Adipocyte (in vitro differentiated cells): ENCODE results near the gene HPD.
A peak's percentile ranks its signal among the peaks of the same experiment; 100 is the strongest.
"Not testable (repeated sequence)": the region's sequence is repeated elsewhere in the genome, so short reads cannot be mapped to it uniquely, and the experiment has no call there.

ENCODE experiments used
- DNase-seq: peaks from one replicate; pipeline ENCODE4 v3.0.0-alpha.2; 2015; ENCODE audit warnings: low read depth
- H3K27me3 ChIP-seq: replicated peaks from 2 replicates; pipeline ENCODE4 v1.7.0; 2013; ENCODE audit warnings: mild to moderate bottlenecking, low read length, moderate library complexity; ENCODE audit not compliant: control insufficient read depth, insufficient read depth
- H3K36me3 ChIP-seq: 2 replicates; pipeline ENCODE4 v1.7.0; 2013; ENCODE audit warnings: low read length, mild to moderate bottlenecking, moderate library complexity; ENCODE audit not compliant: control insufficient read depth, insufficient read depth, severe bottlenecking
- H3K4me1 ChIP-seq: 2 replicates; pipeline ENCODE4 v1.7.0; 2013; ENCODE audit warnings: mild to moderate bottlenecking, low read length, moderate library complexity; ENCODE audit not compliant: control insufficient read depth, insufficient read depth
- H3K4me3 ChIP-seq: 2 replicates; pipeline ENCODE4 v1.7.0; 2013; ENCODE audit warnings: mild to moderate bottlenecking, low read length, moderate library complexity
- H3K9ac ChIP-seq: 2 replicates; pipeline ENCODE4 v1.7.0; 2013; ENCODE audit warnings: mild to moderate bottlenecking, low read length, moderate library complexity
- H3K9me3 ChIP-seq: 2 replicates; pipeline ENCODE4 v1.7.0; 2013; ENCODE audit warnings: mild to moderate bottlenecking, low read length, moderate library complexity; ENCODE audit not compliant: control insufficient read depth

HPD gene

DNA sequence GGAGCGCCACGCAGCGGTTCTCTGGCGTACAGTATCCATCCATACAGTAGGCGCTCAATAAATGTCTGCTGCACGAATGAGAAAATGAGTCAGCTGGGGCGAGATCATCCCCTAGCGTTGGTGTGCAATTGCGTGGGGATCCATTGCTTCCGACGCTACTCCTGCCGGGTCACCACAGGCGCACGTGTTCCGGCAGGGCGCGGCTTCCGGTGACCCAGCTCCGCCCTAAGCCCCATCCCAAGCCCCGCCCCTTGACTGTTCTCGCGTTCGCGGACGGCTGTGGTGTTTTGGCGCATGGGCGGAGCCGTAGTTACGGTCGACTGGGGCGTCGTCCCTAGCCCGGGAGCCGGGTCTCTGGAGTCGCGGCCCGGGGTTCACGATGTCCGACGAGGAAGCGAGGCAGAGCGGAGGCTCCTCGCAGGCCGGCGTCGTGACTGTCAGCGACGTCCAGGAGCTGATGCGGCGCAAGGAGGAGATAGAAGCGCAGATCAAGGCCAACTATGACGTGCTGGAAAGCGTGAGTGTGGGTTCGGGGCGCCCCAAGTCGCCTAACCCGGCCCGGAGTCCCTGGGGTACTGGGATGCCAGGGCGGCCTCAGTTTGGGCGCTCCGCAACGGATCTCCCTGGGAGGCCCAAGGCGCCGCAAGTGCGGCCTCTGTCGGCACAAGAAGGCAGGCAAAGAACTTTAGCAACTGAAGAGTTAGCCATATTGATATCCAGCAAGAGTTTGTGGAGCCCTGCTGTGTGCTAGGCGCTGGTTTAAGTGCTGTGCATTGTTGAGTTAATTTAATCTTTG is 30.0 kb upstream of the HPD start, which contains the start of gene PSMD9:
Gene PSMD9, plus strand, starts transcription at position 313 of the 796 bp plus-strand sequence. Its CDS starts 67 bp downstream, at position 380.
- H3K9ac ChIP-seq = peak within 1 kb of the TSS; percentile 99
- peaks cover 21% of the 10 kb centered on the region for H3K4me1 ChIP-seq
- peaks cover 7% of the 10 kb centered on the region for H3K36me3 ChIP-seq
- H3K4me3 ChIP-seq = peak within 1 kb of the TSS; percentile 99
- no peaks in the 10 kb centered on the region for H3K27me3 ChIP-seq
- H3K9me3 ChIP-seq = no peaks in the 10 kb centered on the region
- peak; percentile 99 for DNase-seq

DNA sequence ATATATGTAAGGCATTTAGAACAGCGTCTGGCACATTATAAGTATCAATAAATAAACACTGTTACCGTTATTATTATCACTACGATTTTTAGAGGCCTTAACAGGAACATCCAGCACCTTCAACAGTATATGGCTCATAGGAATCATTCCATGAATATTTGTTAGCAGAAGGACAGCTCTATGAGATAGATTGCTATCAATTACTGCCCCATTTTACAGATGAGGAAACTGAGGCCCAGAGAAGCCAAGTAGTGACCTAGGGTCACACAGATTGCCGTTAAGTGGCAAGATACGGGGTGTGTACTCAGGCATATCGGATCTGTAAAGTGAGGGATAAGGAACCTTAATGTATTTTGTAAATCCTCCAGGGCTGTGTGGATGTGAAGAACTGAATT is 29.4 kb upstream of the HPD start:
- Histone ChIP-seq H3K4me3 (peak overlapping the region; percentile 99), H3K9me3 (no peaks in the 10 kb centered on the region), H3K9ac (peak overlapping the region; percentile 99), H3K27me3 (no peaks in the 10 kb centered on the region), H3K36me3 (peaks cover 7% of the 10 kb centered on the region), H3K4me1 (peaks cover 17% of the 10 kb centered on the region)
- DNase-seq = no peak

DNA sequence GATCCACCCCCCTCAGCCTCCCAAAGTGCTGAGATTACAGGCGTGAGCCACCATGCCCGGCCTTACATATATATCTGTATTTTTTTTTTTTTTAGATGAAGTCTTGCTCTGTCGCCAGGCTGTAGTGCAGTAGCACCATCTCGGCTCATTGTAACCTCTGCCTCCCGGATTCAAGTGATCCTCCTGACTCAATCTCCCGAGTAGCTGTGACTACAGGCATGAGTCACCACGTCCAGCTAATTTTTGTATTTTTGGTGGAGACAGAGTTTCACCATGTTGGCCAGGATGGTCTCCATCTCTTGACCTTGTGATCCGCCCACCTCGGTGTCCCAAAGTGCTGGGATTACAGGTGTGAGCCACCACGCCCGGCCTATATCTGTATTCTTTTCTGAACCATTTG is 26.5 kb upstream of the HPD start:
- H3K4me3 ChIP-seq, H3K9me3 ChIP-seq: not testable (repeated sequence)
- H3K4me1 ChIP-seq = peaks cover 16% of the 10 kb centered on the region

DNA sequence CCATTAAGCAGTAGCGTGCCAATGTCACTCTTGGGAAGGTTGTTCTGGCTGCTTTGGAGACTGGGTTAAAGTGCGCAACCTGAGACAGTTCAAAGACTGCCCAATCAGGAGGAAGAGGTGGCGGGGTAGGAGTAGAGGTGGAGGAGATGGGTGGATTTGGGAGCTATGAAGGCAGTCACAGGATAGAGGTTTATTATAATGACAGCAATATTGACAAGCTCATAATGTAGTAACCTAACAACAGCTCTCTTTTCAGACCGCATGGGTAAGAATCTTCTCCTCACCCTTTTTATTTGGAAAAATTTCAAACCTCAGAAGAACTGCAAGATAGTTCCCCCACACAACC is 24.6 kb upstream of the HPD start:
- Histone ChIP-seq H3K27me3 (no peaks in the 10 kb centered on the region), H3K9me3 (no peaks in the 10 kb centered on the region), H3K9ac (no peak overlapping the region), H3K4me3 (no peak overlapping the region), H3K36me3 (no peaks in the 10 kb centered on the region), H3K4me1 (peaks cover 7% of the 10 kb centered on the region)
- DNase-seq = no peak

More for the DNA sequence above, 26.5 kb upstream of the HPD start:
- H3K9ac ChIP-seq, H3K36me3 ChIP-seq, H3K27me3 ChIP-seq, DNase-seq: not testable (repeated sequence)

DNA sequence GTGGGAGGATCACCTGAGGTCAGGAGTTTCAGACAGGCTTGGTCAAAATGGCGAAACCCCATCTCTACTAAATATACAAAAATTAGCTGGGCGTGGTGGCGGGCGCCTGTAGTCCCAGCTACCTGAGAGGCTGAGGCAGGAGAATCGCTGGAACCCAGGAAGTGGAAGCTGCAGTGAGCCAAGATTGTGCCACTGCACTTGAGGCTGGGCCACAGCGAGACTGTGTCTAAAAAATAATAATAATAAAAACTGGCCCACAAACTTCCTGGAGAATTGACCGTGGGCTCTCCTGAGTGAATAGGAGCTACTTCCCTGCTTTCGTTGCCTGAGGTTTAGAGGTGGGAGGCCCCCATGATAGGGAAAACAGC is 17.4 kb upstream of the HPD start:
- H3K4me1 ChIP-seq = peaks cover 12% of the 10 kb centered on the region
- not testable (repeated sequence) for H3K36me3 ChIP-seq, H3K27me3 ChIP-seq, H3K9ac ChIP-seq, H3K9me3 ChIP-seq, H3K4me3 ChIP-seq, DNase-seq

DNA sequence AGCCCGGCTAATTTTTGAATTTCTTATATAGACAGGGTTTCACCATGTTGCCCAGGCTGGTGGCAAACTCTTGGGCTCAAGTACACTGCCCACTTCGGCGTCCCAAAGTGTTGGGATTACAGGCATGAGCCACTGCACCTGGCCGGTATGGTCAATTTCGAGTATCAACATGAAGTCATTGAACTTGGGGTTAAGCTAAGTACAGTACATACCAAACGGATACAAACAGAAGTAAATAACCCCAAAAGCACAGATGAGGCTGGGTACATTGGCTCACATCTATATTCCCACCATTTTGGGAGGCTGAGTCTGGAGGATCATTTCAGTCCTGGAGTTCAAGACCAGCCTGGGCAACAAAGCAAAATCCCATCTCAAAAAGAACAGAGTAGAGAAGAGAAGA is 16.9 kb upstream of the HPD start:
- Histone ChIP-seq H3K9ac (no peak overlapping the region), H3K4me1 (peaks cover 12% of the 10 kb centered on the region), H3K9me3 (no peaks in the 10 kb centered on the region), H3K36me3 (no peaks in the 10 kb centered on the region), H3K27me3 (no peaks in the 10 kb centered on the region), H3K4me3 (no peak overlapping the region)
- DNase-seq = no peak

DNA sequence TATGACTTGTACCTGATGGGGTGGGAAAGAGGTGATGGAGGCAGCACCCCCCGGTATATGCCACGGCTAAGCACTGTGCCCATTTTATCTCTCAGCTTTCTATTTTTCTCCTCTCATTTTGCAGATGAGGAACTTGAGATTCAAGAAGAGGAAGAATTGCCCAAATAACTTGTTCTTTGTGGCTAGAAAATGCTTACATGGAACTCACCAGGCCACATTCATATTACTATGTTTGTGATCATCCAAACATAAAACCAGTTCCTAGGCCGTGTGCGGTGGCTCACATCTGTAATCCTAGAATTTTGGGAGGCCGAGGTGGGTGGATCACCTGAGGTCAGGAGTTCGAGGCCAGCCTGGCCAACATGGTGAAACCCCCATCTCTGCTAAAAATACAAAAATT is 15.4 kb upstream of the HPD start:
- Histone ChIP-seq H3K4me1 (peaks cover 12% of the 10 kb centered on the region), H3K27me3 (no peaks in the 10 kb centered on the region), H3K9me3 (no peaks in the 10 kb centered on the region), H3K9ac (no peak overlapping the region), H3K4me3 (no peak overlapping the region), H3K36me3 (no peaks in the 10 kb centered on the region)
- no peak for DNase-seq

DNA sequence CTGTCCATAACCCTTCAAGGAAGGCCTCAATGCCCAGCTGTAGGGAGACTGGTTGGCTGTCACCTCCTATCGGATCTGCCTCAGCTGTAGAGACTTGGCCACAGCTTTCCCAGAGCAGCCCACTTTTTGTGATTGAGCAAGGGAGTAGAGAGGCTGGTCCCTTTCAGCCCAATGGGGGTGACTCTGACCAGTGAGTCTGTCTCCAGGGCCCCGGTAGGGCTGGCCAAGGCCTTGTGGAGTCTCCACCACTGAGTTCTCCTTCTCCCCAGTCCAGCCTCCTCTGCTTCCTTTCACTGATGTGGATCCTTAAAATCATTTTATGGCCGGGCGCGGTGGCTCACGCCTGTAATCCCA is 14.5 kb upstream of the HPD start:
- H3K9me3 ChIP-seq = no peaks in the 10 kb centered on the region

DNA sequence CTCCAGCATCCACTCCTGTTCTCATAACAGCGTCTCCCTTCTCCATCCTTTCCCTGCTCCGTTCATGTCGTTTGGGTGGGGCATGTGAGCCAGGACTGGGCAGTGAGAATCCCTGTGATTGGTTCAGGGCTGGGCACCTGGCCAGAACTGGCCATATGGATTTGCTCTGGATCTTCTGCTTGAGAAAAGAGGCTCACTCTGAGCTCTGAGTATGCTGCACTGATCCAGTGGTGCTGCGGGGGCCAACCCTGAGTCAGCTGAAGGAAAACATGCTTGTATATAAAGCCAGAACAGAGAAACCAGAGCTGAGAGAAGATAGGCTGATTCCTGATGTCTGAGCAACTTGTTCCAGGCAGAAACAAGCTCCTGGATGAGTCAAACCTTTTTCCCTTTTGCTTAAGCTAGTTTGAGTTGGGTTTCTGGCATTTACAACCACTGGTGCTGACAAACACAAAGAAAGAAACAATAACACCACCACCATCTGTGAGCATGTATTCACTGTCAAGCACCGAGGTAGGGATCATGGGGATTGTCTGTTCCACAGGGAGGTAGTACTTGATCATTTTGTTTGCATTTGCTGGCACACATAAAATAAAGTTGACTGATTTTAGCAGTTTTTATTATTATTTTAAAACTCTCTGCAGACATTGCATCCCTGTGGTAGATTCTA is 14.0 kb upstream of the HPD start:
- DNase-seq = peak; percentile 90
- H3K27me3 ChIP-seq = no peaks in the 10 kb centered on the region

More for the DNA sequence above, 14.5 kb upstream of the HPD start:
- Histone ChIP-seq H3K36me3 (no peaks in the 10 kb centered on the region), H3K4me1 (peaks cover 12% of the 10 kb centered on the region), H3K9ac (peak overlapping the region; percentile 34), H3K4me3 (no peak overlapping the region), H3K27me3 (no peaks in the 10 kb centered on the region)
- DNase-seq = no peak

DNA sequence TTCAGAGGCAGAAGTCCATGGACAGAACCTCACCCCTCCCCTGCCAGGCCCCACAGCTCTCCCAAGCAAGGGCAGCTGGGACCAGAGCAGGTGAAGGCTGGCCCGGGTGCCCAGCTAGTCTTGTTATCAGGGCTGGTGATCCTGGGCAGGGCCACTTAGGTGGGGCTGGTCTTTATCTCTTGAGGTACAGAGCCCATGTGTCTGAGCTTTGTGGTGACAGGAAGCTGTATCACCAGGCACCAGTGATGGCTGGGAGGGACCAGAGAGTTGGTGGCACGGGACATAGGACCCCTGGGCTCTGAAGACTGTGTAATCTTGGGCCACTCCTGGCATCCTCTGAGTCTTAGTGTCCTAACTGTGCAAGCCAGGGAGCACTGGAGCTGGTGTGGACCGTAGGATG is 12.8 kb upstream of the HPD start:
- DNase-seq = no peak
- H3K36me3 ChIP-seq = no peaks in the 10 kb centered on the region
- peaks cover 12% of the 10 kb centered on the region for H3K4me1 ChIP-seq

More for the DNA sequence above, 14.0 kb upstream of the HPD start:
- peaks cover 12% of the 10 kb centered on the region for H3K4me1 ChIP-seq
- H3K4me3 ChIP-seq = no peak overlapping the region
- H3K9ac ChIP-seq = peak overlapping the region; percentile 62
- no peaks in the 10 kb centered on the region for H3K36me3 ChIP-seq
- H3K9me3 ChIP-seq = no peaks in the 10 kb centered on the region

DNA sequence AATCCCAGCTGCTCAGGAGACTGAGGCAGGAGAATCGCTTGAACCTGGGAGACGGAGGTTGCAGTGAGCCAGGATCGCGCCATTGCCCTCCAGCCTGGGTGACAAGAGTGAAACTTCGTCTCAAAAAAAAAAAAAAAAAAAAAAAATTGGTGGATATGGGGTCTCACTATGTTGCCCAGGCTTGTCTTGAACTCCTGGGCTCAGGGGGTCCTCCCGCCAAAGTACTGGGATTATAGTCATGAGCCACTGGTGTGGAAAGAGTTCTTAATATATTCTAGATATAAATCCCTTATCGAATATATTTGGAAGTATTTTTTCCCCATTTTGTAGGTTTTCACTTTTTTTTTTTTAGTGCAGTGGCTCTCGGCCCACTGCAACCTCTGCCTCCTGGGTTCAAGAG is 10.6 kb upstream of the HPD start:
- H3K27me3 ChIP-seq = not testable (repeated sequence)

More for the DNA sequence above, 12.8 kb upstream of the HPD start:
- Histone ChIP-seq H3K9ac (no peak overlapping the region), H3K4me3 (no peak overlapping the region), H3K27me3 (no peaks in the 10 kb centered on the region), H3K9me3 (no peaks in the 10 kb centered on the region)

More for the DNA sequence above, 10.6 kb upstream of the HPD start:
- not testable (repeated sequence) for H3K36me3 ChIP-seq, H3K4me3 ChIP-seq, H3K9ac ChIP-seq, H3K9me3 ChIP-seq, DNase-seq
- peaks cover 12% of the 10 kb centered on the region for H3K4me1 ChIP-seq
